Peyer's patch (tissue), 4 donors: ENCODE measurements around the gene SERPINA4.

Source experiments
- CTCF ChIP-seq, 6 experiments: fragments of 450-650 bp in 4 of 6; fragments of 200-600 bp in 2 of 6; sonication (generic) in 1 of 6; IDR thresholded peaks; one replicate each; pipeline ENCODE4 v1.5.1; 2017 to 2019; ENCODE audit warnings: antibody characterized with exemption in 6 of 6, mild to moderate bottlenecking in 3 of 6, moderate library complexity in 1 of 6
- POLR2A ChIP-seq, 2 donors: fragments of 450-650 bp; IDR thresholded peaks; one replicate each; pipeline ENCODE4 v1.5.1; 2017; ENCODE audit warnings: antibody characterized with exemption in 2 of 2, mild to moderate bottlenecking in 2 of 2, moderate library complexity in 2 of 2

GRCh38 chr14:94570002-94570400 lies 8.8 kb downstream of the SERPINA4 start:
- no peak for TF ChIP-seq CTCF (IDR thresholded peaks at IDR 0.05)
- TF ChIP-seq POLR2A (IDR thresholded peaks at IDR 0.05) = no peak
